ENCODE data around the gene NADK2. TPM values are rescaled to one million over a fixed set of nuclear protein-coding genes. Genes with fewer than 3 reads are reported as not detected.
A peak's percentile ranks its signal among the peaks of the same experiment; 100 is the strongest.

The NADK2 gene
- total RNA-seq, 1 donor from 2014 or later, result 27.1 TPM

DNA sequence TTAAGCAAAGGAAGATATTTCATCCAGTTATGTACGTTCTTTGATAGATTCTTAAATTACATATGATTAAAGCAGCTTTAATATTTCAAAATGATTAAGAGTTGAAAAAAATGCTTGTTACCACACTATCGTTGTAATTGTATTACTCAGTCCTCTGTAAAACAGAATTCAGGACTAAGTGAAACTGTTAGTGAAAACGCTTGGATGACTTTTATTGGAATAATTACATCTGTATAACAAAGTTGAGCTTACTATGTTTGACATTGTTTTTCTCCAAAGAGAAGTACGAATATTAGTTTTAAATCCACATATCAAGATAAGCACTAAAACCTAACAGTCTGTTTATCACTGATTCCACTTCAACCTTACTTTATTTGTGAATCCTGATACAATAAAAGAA lies 8.7 kb upstream of the NADK2 start:
- Histone ChIP-seq H3K4me1 (ENCODE audit: control insufficient read depth in 3 of 3, insufficient read depth in 3 of 3, low read length in 3 of 3) (no peaks in the 10 kb centered on the region), H3K27me3 (ENCODE audit: control insufficient read depth in 3 of 3, insufficient read depth in 3 of 3, low read length in 3 of 3) (no peaks in the 10 kb centered on the region), H3K9me3 (ENCODE audit: control insufficient read depth in 3 of 3, low read length in 3 of 3) (no peaks in the 10 kb centered on the region), H3K36me3 (ENCODE audit: control insufficient read depth in 3 of 3, insufficient read depth in 3 of 3, low read length in 3 of 3) (no peaks in the 10 kb centered on the region), H3K4me3 (ENCODE audit: low read length in 3 of 3) (no peak overlapping the region), H3K27ac (ENCODE audit: low read depth, low read length) (no peak overlapping the region), H3K9ac (ENCODE audit: low read depth in 1 of 3, low read length in 3 of 3) (no peak overlapping the region)

DNA sequence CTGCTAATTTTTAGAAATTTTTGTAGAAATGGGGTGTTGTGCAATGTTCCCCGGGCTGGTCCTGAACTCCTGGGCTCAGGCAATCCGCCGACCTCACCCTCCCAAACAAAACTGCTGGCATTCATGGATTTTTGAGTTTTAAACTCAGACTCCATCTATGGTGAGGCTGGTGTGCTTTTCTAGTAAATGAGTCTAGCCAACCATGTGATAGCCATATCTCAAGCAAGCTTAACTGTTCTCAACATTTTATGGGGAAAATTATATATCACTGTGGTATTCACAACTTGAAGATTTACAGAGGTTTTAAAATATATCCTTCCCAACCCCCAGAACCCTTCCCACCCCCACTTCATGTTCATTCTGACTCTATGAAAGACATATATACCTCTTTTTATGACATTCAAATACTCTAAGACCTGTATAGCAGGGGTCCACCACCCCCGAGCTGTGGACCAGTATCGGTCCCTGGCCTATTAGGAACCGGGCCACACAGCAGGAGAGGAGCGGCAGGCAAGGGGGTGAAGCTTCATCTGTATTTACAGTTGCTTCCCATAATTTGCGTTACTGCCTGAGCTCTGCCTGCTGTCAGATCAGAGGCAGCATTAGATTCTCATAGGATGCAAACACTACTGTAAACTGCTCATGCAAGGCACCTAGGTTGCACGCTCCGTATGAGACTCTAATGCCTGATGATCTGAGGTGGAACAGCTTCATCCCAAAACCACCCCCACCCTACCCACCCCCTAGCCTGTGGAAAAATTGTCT lies 4.5 kb upstream of the NADK2 start:
- Histone ChIP-seq H3K4me3 (ENCODE audit: low read length in 3 of 3) (no peak overlapping the region), H3K9me3 (ENCODE audit: control insufficient read depth in 3 of 3, low read length in 3 of 3) (no peaks in the 10 kb centered on the region), H3K9ac (ENCODE audit: low read depth in 1 of 3, low read length in 3 of 3) (no peak overlapping the region), H3K4me1 (ENCODE audit: control insufficient read depth in 3 of 3, insufficient read depth in 3 of 3, low read length in 3 of 3) (peaks cover 3 to 7% (median 6%) of the 10 kb centered on the region in 3 donors), H3K27me3 (ENCODE audit: control insufficient read depth in 3 of 3, insufficient read depth in 3 of 3, low read length in 3 of 3) (no peaks in the 10 kb centered on the region), H3K36me3 (ENCODE audit: control insufficient read depth in 3 of 3, insufficient read depth in 3 of 3, low read length in 3 of 3) (no peaks in the 10 kb centered on the region), H3K27ac (ENCODE audit: low read depth, low read length) (no peak overlapping the region)

DNA sequence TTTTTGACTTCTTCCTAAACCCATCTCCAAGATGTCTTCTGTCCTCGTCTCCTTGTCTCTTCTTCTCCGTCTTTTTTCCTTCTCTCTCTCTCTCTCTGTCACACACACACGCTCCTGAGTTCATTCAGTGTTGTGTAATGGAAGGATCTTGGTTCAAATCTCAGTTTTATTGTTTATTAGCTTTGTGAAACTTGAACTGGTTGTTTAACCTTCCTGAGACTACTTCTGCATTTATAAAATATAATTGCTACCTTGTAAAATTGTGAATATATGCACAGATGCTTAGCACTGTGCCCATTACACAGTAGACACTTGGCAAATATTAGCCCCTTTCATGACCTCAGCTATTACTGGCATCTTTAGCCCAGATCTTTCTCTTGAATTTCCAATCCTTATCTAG lies 2.4 kb upstream of the NADK2 start:
- Histone ChIP-seq H3K27ac (ENCODE audit: low read depth, low read length) (no peak overlapping the region), H3K9me3 (ENCODE audit: control insufficient read depth in 3 of 3, low read length in 3 of 3) (no peaks in the 10 kb centered on the region), H3K9ac (ENCODE audit: low read depth in 1 of 3, low read length in 3 of 3) (no peak overlapping the region), H3K36me3 (ENCODE audit: control insufficient read depth in 3 of 3, insufficient read depth in 3 of 3, low read length in 3 of 3) (no peaks in the 10 kb centered on the region), H3K27me3 (ENCODE audit: control insufficient read depth in 3 of 3, insufficient read depth in 3 of 3, low read length in 3 of 3) (no peaks in the 10 kb centered on the region), H3K4me1 (ENCODE audit: control insufficient read depth in 3 of 3, insufficient read depth in 3 of 3, low read length in 3 of 3) (peaks cover 9 to 22% (median 18%) of the 10 kb centered on the region in 3 donors), H3K4me3 (ENCODE audit: low read length in 3 of 3) (no peak overlapping the region)

GRCh38 chr5:36243653-36244052 lies 1.9 kb upstream of the NADK2 start:
- H3K27ac ChIP-seq (ENCODE audit: low read depth, low read length), result no peak overlapping the region
- H3K4me1 ChIP-seq (ENCODE audit: control insufficient read depth in 3 of 3, insufficient read depth in 3 of 3, low read length in 3 of 3), result peaks cover 13 to 25% (median 21%) of the 10 kb centered on the region in 3 donors
- H3K27me3 ChIP-seq (ENCODE audit: control insufficient read depth in 3 of 3, insufficient read depth in 3 of 3, low read length in 3 of 3), result no peaks in the 10 kb centered on the region

GRCh38 chr5:36242534-36243485 lies 1.1 kb upstream of the NADK2 start:
- Histone ChIP-seq H3K4me3 (ENCODE audit: low read length in 3 of 3) (peak overlapping the region; percentile 79 to 86 (median 83)), H3K9ac (ENCODE audit: low read depth in 1 of 3, low read length in 3 of 3) (peak overlapping the region; percentile 77 to 93 (median 83)), H3K27ac (ENCODE audit: low read depth, low read length) (peak overlapping the region; percentile 94), H3K4me1 (ENCODE audit: control insufficient read depth in 3 of 3, insufficient read depth in 3 of 3, low read length in 3 of 3) (peaks cover 19 to 31% (median 25%) of the 10 kb centered on the region in 3 donors), H3K27me3 (ENCODE audit: control insufficient read depth in 3 of 3, insufficient read depth in 3 of 3, low read length in 3 of 3) (no peaks in the 10 kb centered on the region), H3K36me3 (ENCODE audit: control insufficient read depth in 3 of 3, insufficient read depth in 3 of 3, low read length in 3 of 3) (no peaks in the 10 kb centered on the region), H3K9me3 (ENCODE audit: control insufficient read depth in 3 of 3, low read length in 3 of 3) (no peaks in the 10 kb centered on the region)

More at GRCh38 chr5:36243653-36244052, 1.9 kb upstream of the NADK2 start:
- Histone ChIP-seq H3K9me3 (ENCODE audit: control insufficient read depth in 3 of 3, low read length in 3 of 3) (no peaks in the 10 kb centered on the region), H3K9ac (ENCODE audit: low read depth in 1 of 3, low read length in 3 of 3) (no peak overlapping the region), H3K36me3 (ENCODE audit: control insufficient read depth in 3 of 3, insufficient read depth in 3 of 3, low read length in 3 of 3) (no peaks in the 10 kb centered on the region), H3K4me3 (ENCODE audit: low read length in 3 of 3) (no peak overlapping the region)

DNA sequence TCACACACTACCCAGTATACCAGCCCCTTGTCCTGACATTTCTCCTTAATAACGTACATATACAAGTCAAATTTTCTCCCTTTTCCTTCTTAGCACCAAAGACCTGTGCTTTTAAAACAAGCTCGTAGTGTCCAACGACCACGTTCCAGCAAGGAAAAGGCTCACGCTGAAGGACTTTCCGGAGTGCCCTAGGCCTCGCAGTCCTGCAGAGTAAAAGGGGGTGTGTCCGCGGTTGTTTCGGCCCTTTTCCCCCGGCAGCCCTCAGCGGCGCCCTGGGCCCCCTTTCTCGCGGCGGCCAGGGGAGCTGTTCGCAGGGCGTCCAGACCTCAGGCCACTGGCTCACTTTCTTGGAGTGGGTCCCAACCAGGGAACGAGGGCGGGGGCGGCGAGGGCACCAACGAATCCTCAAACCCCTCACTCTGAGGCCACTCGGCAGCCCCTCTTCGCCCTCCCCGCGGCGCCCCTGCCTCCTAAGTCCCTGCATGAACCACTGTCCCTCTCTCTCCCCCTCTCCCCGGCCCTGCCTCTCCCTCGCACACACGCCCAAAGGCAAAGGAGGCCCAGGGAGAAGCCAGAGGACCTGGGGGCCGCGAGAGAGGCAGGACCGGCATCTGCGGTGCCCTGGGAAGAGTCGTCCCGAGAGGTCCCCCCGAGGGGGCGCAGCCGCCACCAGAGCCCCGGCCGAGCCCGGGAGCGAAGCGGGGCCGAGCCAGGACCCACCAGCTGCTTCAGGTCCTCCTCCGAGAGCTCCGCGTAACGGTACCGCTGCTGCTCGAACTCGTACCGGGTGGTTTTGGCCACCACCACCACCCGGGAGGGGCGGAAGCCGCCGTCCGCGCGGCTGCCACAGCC lies 720 bp downstream of the NADK2 start:
- peaks cover 24 to 35% (median 25%) of the 10 kb centered on the region in 3 donors for H3K4me1 ChIP-seq (ENCODE audit: control insufficient read depth in 3 of 3, insufficient read depth in 3 of 3, low read length in 3 of 3)
- peak overlapping the region; percentile 94 for H3K27ac ChIP-seq (ENCODE audit: low read depth, low read length)
- no peaks in the 10 kb centered on the region for H3K27me3 ChIP-seq (ENCODE audit: control insufficient read depth in 3 of 3, insufficient read depth in 3 of 3, low read length in 3 of 3)
- no peaks in the 10 kb centered on the region for H3K9me3 ChIP-seq (ENCODE audit: control insufficient read depth in 3 of 3, low read length in 3 of 3)
- no peaks in the 10 kb centered on the region for H3K36me3 ChIP-seq (ENCODE audit: control insufficient read depth in 3 of 3, insufficient read depth in 3 of 3, low read length in 3 of 3)
- H3K9ac ChIP-seq (ENCODE audit: low read depth in 1 of 3, low read length in 3 of 3), result peak overlapping the region; percentile 85 to 93 (median 92)
- H3K4me3 ChIP-seq (ENCODE audit: low read length in 3 of 3), result peak overlapping the region; percentile 83 to 86 (median 86)

GRCh38 chr5:36239370-36240293 lies 2.1 kb downstream of the NADK2 start:
- Histone ChIP-seq H3K36me3 (ENCODE audit: control insufficient read depth in 3 of 3, insufficient read depth in 3 of 3, low read length in 3 of 3) (no peaks in the 10 kb centered on the region), H3K9ac (ENCODE audit: low read depth in 1 of 3, low read length in 3 of 3) (peak overlapping the region; percentile 85 to 93 (median 92)), H3K27me3 (ENCODE audit: control insufficient read depth in 3 of 3, insufficient read depth in 3 of 3, low read length in 3 of 3) (no peaks in the 10 kb centered on the region), H3K4me3 (ENCODE audit: low read length in 3 of 3) (peak overlapping the region; percentile 83 to 86 (median 86)), H3K4me1 (ENCODE audit: control insufficient read depth in 3 of 3, insufficient read depth in 3 of 3, low read length in 3 of 3) (peaks cover 24 to 35% (median 25%) of the 10 kb centered on the region in 3 donors), H3K27ac (ENCODE audit: low read depth, low read length) (no peak overlapping the region), H3K9me3 (ENCODE audit: control insufficient read depth in 3 of 3, low read length in 3 of 3) (no peaks in the 10 kb centered on the region)

- no peak overlapping the region for H3K9ac ChIP-seq (ENCODE audit: low read depth in 1 of 3, low read length in 3 of 3)
- no peaks in the 10 kb centered on the region for H3K36me3 ChIP-seq (ENCODE audit: control insufficient read depth in 3 of 3, insufficient read depth in 3 of 3, low read length in 3 of 3)
- no peaks in the 10 kb centered on the region for H3K9me3 ChIP-seq (ENCODE audit: control insufficient read depth in 3 of 3, low read length in 3 of 3)
- H3K4me3 ChIP-seq (ENCODE audit: low read length in 3 of 3), result no peak overlapping the region
- no peaks in the 10 kb centered on the region for H3K27me3 ChIP-seq (ENCODE audit: control insufficient read depth in 3 of 3, insufficient read depth in 3 of 3, low read length in 3 of 3)
- H3K4me1 ChIP-seq (ENCODE audit: control insufficient read depth in 3 of 3, insufficient read depth in 3 of 3, low read length in 3 of 3), result peaks cover 24 to 35% (median 25%) of the 10 kb centered on the region in 3 donors
- no peak overlapping the region for H3K27ac ChIP-seq (ENCODE audit: low read depth, low read length)
Measured at GRCh38 chr5:36238502-36239295, 3.0 kb downstream of the NADK2 start.

Measured in skeletal muscle tissue (tissue), 4 donors.